BLaER1 treated with 17β-estradiol and CSF1 and Interleukin-3, amounts not matched to agents 10 nM and 100 nM (cell line): Measurements from ENCODE around the gene SMAD6.

Source experiments
- H3K27ac ChIP-seq, 11 experiments: shearing (Covaris generic); formaldehyde crosslinking; 2 replicates each; pipeline ENCODE4 v1.8.1; 2022
- H3K27me3 ChIP-seq, 11 experiments: shearing (Covaris generic); formaldehyde crosslinking; 2 replicates each; pipeline ENCODE4 v1.8.1; 2022
- H3K36me3 ChIP-seq, 11 experiments: shearing (Covaris generic); formaldehyde crosslinking; 2 replicates each; pipeline ENCODE4 v1.8.1; 2022
- H3K4me1 ChIP-seq, 10 experiments: shearing (Covaris generic); formaldehyde crosslinking; 2 replicates each; pipeline ENCODE4 v1.8.1; 2022
- H3K4me2 ChIP-seq, 11 experiments: shearing (Covaris generic); formaldehyde crosslinking; 2 replicates each; pipeline ENCODE4 v1.8.1; 2022
- H3K4me3 ChIP-seq, 10 experiments: shearing (Covaris generic); formaldehyde crosslinking; 2 replicates each; pipeline ENCODE4 v1.8.1; 2022
- H3K9ac ChIP-seq, 11 experiments: shearing (Covaris generic); formaldehyde crosslinking; 2 replicates each; pipeline ENCODE4 v1.8.1; 2022
- H3K9me3 ChIP-seq, 11 experiments: shearing (Covaris generic); formaldehyde crosslinking; replicated peaks in 1 of 11; 2 replicates each; pipeline ENCODE4 v1.8.1; 2022
- H4K20me1 ChIP-seq, 11 experiments: shearing (Covaris generic); formaldehyde crosslinking; 2 replicates each; pipeline ENCODE4 v1.8.1; 2022
- Cebpa-rat ChIP-seq, 11 experiments: shearing (Covaris generic); IDR thresholded peaks; 2 replicates each; pipeline ENCODE4 v1.8.1; 2022

Gene SMAD6

DNA sequence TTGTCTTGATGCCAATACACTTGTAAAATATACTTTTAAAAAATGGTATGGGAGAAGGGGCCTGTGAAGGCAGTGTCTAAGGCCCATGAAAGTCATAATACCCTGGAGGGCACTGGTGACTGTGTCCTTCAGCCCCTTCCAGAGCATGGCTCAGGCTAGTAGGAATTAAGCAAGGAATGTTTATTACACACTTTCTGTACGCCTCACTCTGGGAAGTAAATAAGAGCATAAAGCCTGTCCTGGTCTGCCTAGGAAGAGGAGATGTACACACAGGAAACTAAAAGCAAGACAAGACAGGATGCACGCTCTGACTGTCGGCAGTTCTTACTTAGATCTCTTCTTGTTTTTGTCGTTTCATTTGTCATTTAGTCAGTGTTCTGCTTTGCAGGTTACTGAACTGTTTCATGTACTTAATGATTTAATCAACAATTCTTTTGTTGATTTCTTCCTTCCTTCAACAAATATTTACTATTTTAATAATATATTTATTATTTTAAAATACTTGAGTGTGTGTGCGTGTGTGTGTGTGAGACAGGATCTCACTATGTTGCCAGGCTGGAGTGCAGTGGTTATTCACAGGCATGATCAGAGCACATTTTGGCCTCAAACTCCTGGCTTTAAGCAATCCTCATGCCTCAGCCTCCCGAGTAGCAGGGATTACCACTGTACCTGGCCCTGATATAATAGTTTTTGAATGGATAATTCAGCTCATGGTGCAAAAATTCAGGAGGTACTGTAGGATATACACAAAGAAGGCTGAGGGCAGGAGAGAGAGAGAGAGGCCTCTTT, 9.0 kb upstream of the SMAD6 start:
- no peak for TF ChIP-seq Cebpa-rat (IDR thresholded peaks at IDR 0.05)
- Histone ChIP-seq H3K27me3 (no peaks in the 10 kb centered on the region), H3K36me3 (no peaks in the 10 kb centered on the region), H4K20me1 (no peaks in the 10 kb centered on the region), H3K27ac (peak overlapping the region in 10 of 11 experiments; percentile 40 to 80 (median 74); a peak in 19 of 22 replicates), H3K9ac (peak overlapping the region; percentile 13 to 69 (median 55); a peak in 20 of 22 replicates), H3K4me1 (peaks cover 11 to 24% (median 23%) of the 10 kb centered on the region in 10 experiments), H3K4me2 (peak overlapping the region; percentile 56 to 83 (median 67)), H3K9me3 (no peaks in the 10 kb centered on the region), H3K4me3 (no peak overlapping the region)

DNA sequence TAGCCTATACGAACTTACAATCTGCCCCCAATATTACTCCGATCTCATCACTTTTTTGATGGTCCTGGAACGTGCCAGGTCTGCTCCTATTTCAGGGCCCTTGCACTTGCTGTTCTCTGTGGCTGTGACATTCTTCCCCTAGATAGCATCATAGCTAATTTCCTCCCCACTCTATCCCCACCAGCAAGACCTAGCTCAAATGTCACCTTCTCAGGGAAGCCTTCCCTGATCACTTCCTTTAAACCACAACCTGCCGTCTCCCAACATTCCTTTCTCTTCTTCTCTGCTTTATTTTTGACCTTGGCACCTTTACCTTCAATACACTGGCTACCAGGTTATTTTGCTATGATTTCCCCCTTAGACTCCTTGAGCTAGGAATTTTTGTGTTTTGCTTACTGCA, 5.3 kb upstream of the SMAD6 start:
- TF ChIP-seq Cebpa-rat (IDR thresholded peaks at IDR 0.05) = no peak
- H3K36me3 ChIP-seq = no peaks in the 10 kb centered on the region
- H3K4me3 ChIP-seq = no peak overlapping the region
- H4K20me1 ChIP-seq = no peaks in the 10 kb centered on the region
- H3K27ac ChIP-seq = no peak overlapping the region
- peaks cover 0 to 5% (median 0%) of the 10 kb centered on the region in 11 experiments; a peak in 2 of 22 replicates for H3K27me3 ChIP-seq
- no peaks in the 10 kb centered on the region for H3K9me3 ChIP-seq
- H3K9ac ChIP-seq = no peak overlapping the region
- peaks cover 16 to 43% (median 39%) of the 10 kb centered on the region in 10 experiments for H3K4me1 ChIP-seq
- H3K4me2 ChIP-seq = no peak overlapping the region

DNA sequence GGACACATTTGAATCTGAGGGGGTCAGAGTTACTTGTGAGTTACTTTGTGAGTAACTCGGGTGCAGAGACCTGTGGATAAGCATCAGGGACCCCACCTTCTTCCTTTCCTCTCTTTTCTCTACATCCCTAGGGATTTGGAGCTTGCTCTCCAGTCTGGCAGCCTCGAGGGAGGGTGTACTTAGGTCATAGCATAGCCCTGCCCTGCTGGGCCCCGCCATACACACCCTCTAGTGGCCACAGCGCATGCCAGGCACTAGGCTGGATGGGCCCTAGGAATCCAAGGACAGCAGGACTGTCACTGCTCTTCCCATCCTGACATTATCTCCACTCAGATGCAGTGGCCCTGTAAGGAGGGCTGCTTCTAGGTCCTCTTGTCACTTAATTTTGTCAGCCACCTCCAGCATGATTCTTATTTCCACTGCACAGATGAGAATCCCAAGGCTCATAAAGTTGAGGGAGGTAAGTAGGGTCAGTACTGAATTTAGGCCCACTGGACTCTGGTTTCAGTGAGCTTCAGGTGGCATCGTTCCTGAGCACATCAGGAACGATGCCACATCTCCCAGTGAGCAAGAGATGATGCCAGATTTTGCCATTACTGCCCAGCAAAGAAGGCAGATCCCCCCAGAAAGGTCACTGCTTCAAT, 3.6 kb upstream of the SMAD6 start:
- TF ChIP-seq Cebpa-rat (IDR thresholded peaks at IDR 0.05) = no peak
- H4K20me1 ChIP-seq = peaks cover 0 to 11% (median 5%) of the 10 kb centered on the region in 11 experiments; a peak in 15 of 22 replicates
- H3K27ac ChIP-seq = no peak overlapping the region
- peaks cover 2 to 20% (median 14%) of the 10 kb centered on the region in 11 experiments; a peak in 20 of 22 replicates for H3K27me3 ChIP-seq
- H3K4me1 ChIP-seq = peaks cover 2 to 38% (median 33%) of the 10 kb centered on the region in 10 experiments; a peak in 19 of 20 replicates
- H3K36me3 ChIP-seq = no peaks in the 10 kb centered on the region
- peak overlapping the region in 8 of 11 experiments; percentile 8 to 38 (median 16); a peak in 7 of 22 replicates for H3K4me2 ChIP-seq
- H3K9ac ChIP-seq = no peak overlapping the region
- H3K4me3 ChIP-seq = no peak overlapping the region
- H3K9me3 ChIP-seq = no peaks in the 10 kb centered on the region

DNA sequence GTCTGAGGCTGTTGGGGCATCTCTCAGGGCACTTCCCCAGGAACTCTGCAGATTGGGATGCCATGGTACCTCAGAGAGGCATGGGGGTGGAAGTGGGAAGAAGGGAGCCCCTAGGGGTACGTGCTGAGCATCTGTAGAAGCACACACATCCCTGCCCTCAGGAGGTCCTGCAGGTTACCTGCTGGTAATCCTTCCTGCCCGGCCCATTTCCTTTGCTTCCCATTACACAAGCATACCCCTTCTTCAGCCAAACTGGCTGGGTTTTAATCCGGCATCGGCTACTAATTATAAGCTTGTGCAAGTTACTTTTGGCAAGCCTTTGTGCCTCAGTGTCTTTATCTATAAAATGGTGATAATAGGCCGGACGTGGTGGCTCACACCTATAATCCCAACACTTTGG, 3.1 kb upstream of the SMAD6 start:
- Histone ChIP-seq H3K4me1 (peaks cover 2 to 37% (median 31%) of the 10 kb centered on the region in 10 experiments; a peak in 19 of 20 replicates), H3K9ac (no peak overlapping the region), H3K36me3 (no peaks in the 10 kb centered on the region), H4K20me1 (peaks cover 0 to 16% (median 10%) of the 10 kb centered on the region in 11 experiments; a peak in 20 of 22 replicates), H3K9me3 (no peaks in the 10 kb centered on the region), H3K27ac (no peak overlapping the region), H3K4me3 (no peak overlapping the region), H3K4me2 (peak overlapping the region in 6 of 11 experiments; percentile 8 to 38 (median 16); a peak in 5 of 22 replicates), H3K27me3 (peaks cover 8 to 26% (median 19%) of the 10 kb centered on the region in 11 experiments)
- no peak for TF ChIP-seq Cebpa-rat (IDR thresholded peaks at IDR 0.05)

DNA sequence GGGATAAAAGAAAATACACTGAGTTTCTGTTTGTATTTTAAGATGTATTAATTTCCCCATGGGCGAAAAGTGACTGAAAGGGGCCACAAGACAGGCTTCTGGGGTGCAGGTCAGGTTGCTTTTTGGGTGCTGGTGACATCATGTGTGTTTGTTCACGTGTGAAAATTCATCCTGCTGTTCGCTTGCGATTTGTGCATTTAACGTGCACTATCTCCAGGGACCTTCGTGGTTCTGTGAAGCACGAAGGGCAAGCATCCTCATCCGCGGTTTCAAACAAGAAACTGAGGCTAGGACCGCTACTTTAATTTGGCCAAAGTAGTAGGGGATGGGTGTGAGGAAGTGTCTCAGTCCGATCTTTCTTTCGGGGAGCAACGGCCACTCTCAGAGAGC, 1.6 kb upstream of the SMAD6 start:
- 0 out of 22 replicates have a peak, but pooled peaks cover 0 to 5% (median 0%) of the 10 kb centered on the region in 11 experiments for H3K36me3 ChIP-seq
- H3K27me3 ChIP-seq = peaks cover 21 to 40% (median 33%) of the 10 kb centered on the region in 11 experiments
- peaks cover 16 to 51% (median 39%) of the 10 kb centered on the region in 10 experiments; a peak in 19 of 20 replicates for H3K4me1 ChIP-seq
- no peaks in the 10 kb centered on the region for H3K9me3 ChIP-seq
- no peak for TF ChIP-seq Cebpa-rat (IDR thresholded peaks at IDR 0.05)
- H3K4me3 ChIP-seq = peak overlapping the region; percentile 60 to 93 (median 68)
- peaks cover 9 to 30% (median 24%) of the 10 kb centered on the region in 11 experiments; a peak in 21 of 22 replicates for H4K20me1 ChIP-seq
- peak overlapping the region; percentile 80 to 100 (median 96) for H3K4me2 ChIP-seq
- H3K9ac ChIP-seq = peak overlapping the region in 10 of 11 experiments; percentile 14 to 84 (median 70); a peak in 19 of 22 replicates
- H3K27ac ChIP-seq = peak overlapping the region in 9 of 11 experiments; percentile 48 to 81 (median 70); a peak in 16 of 22 replicates

DNA sequence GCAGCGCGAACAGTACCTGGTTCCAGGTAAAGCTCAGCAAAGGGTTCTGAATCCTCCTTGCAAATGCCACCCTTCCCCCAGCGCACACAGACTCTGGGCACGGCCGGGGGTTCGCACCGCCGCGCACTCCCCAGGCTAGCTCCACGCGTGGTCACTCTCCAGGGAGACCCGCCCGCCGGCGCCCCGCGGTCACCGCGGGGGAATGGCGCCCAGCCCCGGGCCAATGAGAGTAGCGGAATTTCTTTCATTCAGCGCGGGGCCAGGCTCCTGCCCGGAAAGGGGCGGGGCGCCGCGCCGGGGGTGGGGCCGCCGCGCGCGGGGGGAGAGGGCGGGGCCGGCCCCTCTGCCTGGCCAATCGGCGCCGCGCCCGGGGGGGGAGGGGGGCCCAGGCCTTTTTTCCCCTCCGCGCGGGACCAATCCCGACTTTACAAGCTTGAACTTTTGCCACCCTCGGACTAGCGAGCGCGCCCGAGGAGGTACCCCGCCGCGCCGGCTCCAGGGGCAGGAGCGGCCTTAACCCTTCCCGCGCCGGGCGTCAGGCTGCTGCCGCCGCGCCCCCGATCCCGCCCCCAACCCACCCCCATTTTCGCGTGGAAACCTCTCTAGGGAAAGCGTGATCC, 1.1 kb upstream of the SMAD6 start:
- H3K9ac ChIP-seq = peak overlapping the region; percentile 75 to 90 (median 84)
- no peaks in the 10 kb centered on the region for H3K9me3 ChIP-seq
- H3K4me3 ChIP-seq = peak overlapping the region; percentile 60 to 93 (median 72)
- peaks cover 21 to 45% (median 38%) of the 10 kb centered on the region in 11 experiments for H3K27me3 ChIP-seq
- H4K20me1 ChIP-seq = peaks cover 9 to 33% (median 29%) of the 10 kb centered on the region in 11 experiments; a peak in 21 of 22 replicates
- peaks cover 21 to 56% (median 39%) of the 10 kb centered on the region in 10 experiments; a peak in 19 of 20 replicates for H3K4me1 ChIP-seq
- H3K36me3 ChIP-seq = 0 out of 22 replicates have a peak, but pooled peaks cover 0 to 5% (median 0%) of the 10 kb centered on the region in 11 experiments
- peak overlapping the region in 10 of 11 experiments; percentile 73 to 96 (median 89); a peak in 21 of 22 replicates for H3K27ac ChIP-seq
- no peak for TF ChIP-seq Cebpa-rat (IDR thresholded peaks at IDR 0.05)
- H3K4me2 ChIP-seq = peak overlapping the region; percentile 94 to 100 (median 99)

DNA sequence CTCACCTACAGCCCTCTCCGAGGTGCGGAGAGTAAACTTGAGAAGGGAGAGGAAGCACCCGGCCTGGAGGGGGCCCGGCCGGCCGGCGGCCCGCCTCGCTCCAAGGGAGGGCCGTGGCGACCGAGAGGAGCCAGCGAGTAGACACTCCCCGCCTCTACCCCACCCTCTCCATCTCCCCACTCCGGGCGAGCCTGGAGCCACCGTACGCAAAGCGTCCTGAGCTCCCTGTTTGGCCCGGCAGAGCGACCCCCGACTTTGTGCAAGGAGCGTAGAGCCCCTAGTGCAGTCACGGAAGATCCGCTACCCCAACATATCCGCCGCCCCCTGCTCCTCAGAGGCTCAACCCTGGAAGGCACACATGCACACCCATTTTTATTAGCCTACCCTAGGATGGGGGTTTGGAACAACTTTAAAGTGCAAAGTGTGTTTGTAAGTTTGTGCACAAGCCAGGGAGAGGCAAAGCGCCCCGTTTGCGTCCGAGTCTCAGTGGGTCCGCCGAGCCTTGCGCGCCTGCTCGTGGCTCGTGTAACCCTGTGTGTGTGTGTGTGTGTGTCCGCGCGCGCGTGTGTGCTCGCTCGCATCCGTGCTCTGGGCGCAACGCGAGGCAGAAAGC, 508 bp upstream of the SMAD6 start:
- no peak for TF ChIP-seq Cebpa-rat (IDR thresholded peaks at IDR 0.05)
- H3K36me3 ChIP-seq = peaks cover 0 to 9% (median 0%) of the 10 kb centered on the region in 11 experiments; a peak in 4 of 22 replicates
- peaks cover 21 to 51% (median 44%) of the 10 kb centered on the region in 11 experiments for H3K27me3 ChIP-seq
- peak overlapping the region; percentile 75 to 90 (median 84) for H3K9ac ChIP-seq
- H4K20me1 ChIP-seq = peaks cover 9 to 39% (median 33%) of the 10 kb centered on the region in 11 experiments; a peak in 21 of 22 replicates
- peak overlapping the region; percentile 60 to 93 (median 72) for H3K4me3 ChIP-seq
- peak overlapping the region; percentile 13 to 96 (median 89); a peak in 21 of 22 replicates for H3K27ac ChIP-seq
- peak overlapping the region; percentile 92 to 100 (median 99) for H3K4me2 ChIP-seq
- H3K4me1 ChIP-seq = peaks cover 23 to 57% (median 39%) of the 10 kb centered on the region in 10 experiments; a peak in 19 of 20 replicates
- H3K9me3 ChIP-seq = no peaks in the 10 kb centered on the region
